ENCODE results near the gene UXS1. TPM values are rescaled to one million over a fixed set of nuclear protein-coding genes. Genes with fewer than 3 reads are reported as not detected.

Gene UXS1
- total RNA-seq, 1 donor from 2014 or later, result 68.3 TPM

- peak overlapping the region; percentile 1 for H3K27ac Mint-ChIP-seq (ENCODE audit: unreplicated experiment)
- H3K27me3 Mint-ChIP-seq (ENCODE audit: unreplicated experiment), result no peaks in the 10 kb centered on the region
- no peak for DNase-seq
- peaks cover 7% of the 10 kb centered on the region for H3K4me1 Mint-ChIP-seq (ENCODE audit: low read depth, unreplicated experiment)
- no peaks in the 10 kb centered on the region for H3K9me3 Mint-ChIP-seq (ENCODE audit: unreplicated experiment)
- no peaks in the 10 kb centered on the region for H3K36me3 Mint-ChIP-seq (ENCODE audit: unreplicated experiment)
- no peak overlapping the region for H3K4me3 Mint-ChIP-seq (ENCODE audit: unreplicated experiment)
- TF ChIP-seq, protein P1, sequence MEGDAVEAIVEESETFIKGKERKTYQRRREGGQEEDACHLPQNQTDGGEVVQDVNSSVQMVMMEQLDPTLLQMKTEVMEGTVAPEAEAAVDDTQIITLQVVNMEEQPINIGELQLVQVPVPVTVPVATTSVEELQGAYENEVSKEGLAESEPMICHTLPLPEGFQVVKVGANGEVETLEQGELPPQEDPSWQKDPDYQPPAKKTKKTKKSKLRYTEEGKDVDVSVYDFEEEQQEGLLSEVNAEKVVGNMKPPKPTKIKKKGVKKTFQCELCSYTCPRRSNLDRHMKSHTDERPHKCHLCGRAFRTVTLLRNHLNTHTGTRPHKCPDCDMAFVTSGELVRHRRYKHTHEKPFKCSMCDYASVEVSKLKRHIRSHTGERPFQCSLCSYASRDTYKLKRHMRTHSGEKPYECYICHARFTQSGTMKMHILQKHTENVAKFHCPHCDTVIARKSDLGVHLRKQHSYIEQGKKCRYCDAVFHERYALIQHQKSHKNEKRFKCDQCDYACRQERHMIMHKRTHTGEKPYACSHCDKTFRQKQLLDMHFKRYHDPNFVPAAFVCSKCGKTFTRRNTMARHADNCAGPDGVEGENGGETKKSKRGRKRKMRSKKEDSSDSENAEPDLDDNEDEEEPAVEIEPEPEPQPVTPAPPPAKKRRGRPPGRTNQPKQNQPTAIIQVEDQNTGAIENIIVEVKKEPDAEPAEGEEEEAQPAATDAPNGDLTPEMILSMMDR (IDR thresholded peaks at IDR 0.05; ENCODE audit: partially characterized antibody, unreplicated experiment), result peak; percentile 12
Observed at GRCh38 chr2:106095478-106096298, 98.4 kb downstream of the UXS1 start.

GRCh38 chr2:106094131-106094841 lies 99.8 kb downstream of the UXS1 start:
- H3K27me3 Mint-ChIP-seq (ENCODE audit: unreplicated experiment), result no peaks in the 10 kb centered on the region
- no peak overlapping the region for H3K27ac Mint-ChIP-seq (ENCODE audit: unreplicated experiment)
- peaks cover 7% of the 10 kb centered on the region for H3K4me1 Mint-ChIP-seq (ENCODE audit: low read depth, unreplicated experiment)
- TF ChIP-seq, protein P1 (IDR thresholded peaks at IDR 0.05; ENCODE audit: partially characterized antibody, unreplicated experiment), result no peak
- H3K4me3 Mint-ChIP-seq (ENCODE audit: unreplicated experiment), result peak overlapping the region; percentile 10
- DNase-seq, result no peak
- no peaks in the 10 kb centered on the region for H3K9me3 Mint-ChIP-seq (ENCODE audit: unreplicated experiment)
- no peaks in the 10 kb centered on the region for H3K36me3 Mint-ChIP-seq (ENCODE audit: unreplicated experiment)

GRCh38 chr2:106090916-106091618 lies 103.0 kb downstream of the UXS1 start:
- TF ChIP-seq, protein P1 (IDR thresholded peaks at IDR 0.05; ENCODE audit: partially characterized antibody, unreplicated experiment), result no peak
- Mint-ChIP-seq H3K4me3 (ENCODE audit: unreplicated experiment) (no peak overlapping the region), H3K9me3 (ENCODE audit: unreplicated experiment) (no peaks in the 10 kb centered on the region), H3K27ac (ENCODE audit: unreplicated experiment) (no peak overlapping the region), H3K4me1 (ENCODE audit: low read depth, unreplicated experiment) (peaks cover 1% of the 10 kb centered on the region), H3K27me3 (ENCODE audit: unreplicated experiment) (no peaks in the 10 kb centered on the region), H3K36me3 (ENCODE audit: unreplicated experiment) (no peaks in the 10 kb centered on the region)
- DNase-seq, result no peak

GRCh38 chr2:106089611-106090010 lies 104.5 kb downstream of the UXS1 start:
- no peaks in the 10 kb centered on the region for H3K27me3 Mint-ChIP-seq (ENCODE audit: unreplicated experiment)
- TF ChIP-seq, protein P1 (IDR thresholded peaks at IDR 0.05; ENCODE audit: partially characterized antibody, unreplicated experiment), result no peak
- no peaks in the 10 kb centered on the region for H3K4me1 Mint-ChIP-seq (ENCODE audit: low read depth, unreplicated experiment)
- no peaks in the 10 kb centered on the region for H3K9me3 Mint-ChIP-seq (ENCODE audit: unreplicated experiment)
- no peak overlapping the region for H3K27ac Mint-ChIP-seq (ENCODE audit: unreplicated experiment)
- no peak overlapping the region for H3K4me3 Mint-ChIP-seq (ENCODE audit: unreplicated experiment)
- no peak for DNase-seq
- H3K36me3 Mint-ChIP-seq (ENCODE audit: unreplicated experiment), result no peaks in the 10 kb centered on the region

Measured in glutamatergic neuron (in vitro differentiated cells).